GM18858 (cell line): Measurements from ENCODE around the gene TENM3.
"Not testable (repeated sequence)": the region's sequence is repeated elsewhere in the genome, so short reads cannot be mapped to it uniquely, and the experiment has no call there.

Experiments used
- ATAC-seq: cut with Tn5 transposase; IDR thresholded peaks from one replicate; pipeline ENCODE4 v1.9.1; 2021; ENCODE audit not compliant: unreplicated experiment

The TENM3 gene

GRCh38 chr4:182243204-182243603 is at the start of gene TENM3:
TENM3 (plus strand) TSS chr4:182243402; CDS start chr4:182324021, 80,619 bp downstream.
- ATAC-seq = not testable (repeated sequence)

- no peak for ATAC-seq
Measured at GRCh38 chr4:182194091-182194824, 48.9 kb upstream of the TENM3 start.

- ATAC-seq = no peak
Measured at GRCh38 chr4:182197611-182198010, 45.6 kb upstream of the TENM3 start.

- no peak for ATAC-seq
Measured at GRCh38 chr4:182201871-182202270, 41.3 kb upstream of the TENM3 start.

- ATAC-seq = no peak
Measured at GRCh38 chr4:182202650-182203049, 40.6 kb upstream of the TENM3 start.

GRCh38 chr4:182203872-182204411 is 39.3 kb upstream of the TENM3 start:
- no peak for ATAC-seq

- no peak for ATAC-seq
Measured at GRCh38 chr4:182205306-182205705, 37.9 kb upstream of the TENM3 start.

- ATAC-seq = no peak
Measured at GRCh38 chr4:182206266-182206665, 36.9 kb upstream of the TENM3 start.

- ATAC-seq = no peak
Measured at GRCh38 chr4:182206916-182207315, 36.3 kb upstream of the TENM3 start.

- no peak for ATAC-seq
Measured at GRCh38 chr4:182207830-182208396, 35.3 kb upstream of the TENM3 start.

- no peak for ATAC-seq
Measured at GRCh38 chr4:182208526-182209050, 34.6 kb upstream of the TENM3 start.

- ATAC-seq = no peak
Measured at GRCh38 chr4:182212211-182212761, 30.9 kb upstream of the TENM3 start.

- ATAC-seq = no peak
Measured at GRCh38 chr4:182213004-182213403, 30.2 kb upstream of the TENM3 start.

- ATAC-seq = no peak
Measured at GRCh38 chr4:182215148-182215547, 28.1 kb upstream of the TENM3 start.

GRCh38 chr4:182216005-182216404 is 27.2 kb upstream of the TENM3 start:
- ATAC-seq = no peak

GRCh38 chr4:182219411-182220056 is 23.7 kb upstream of the TENM3 start:
- no peak for ATAC-seq

- ATAC-seq = no peak
Measured at GRCh38 chr4:182221987-182222386, 21.2 kb upstream of the TENM3 start.

GRCh38 chr4:182222766-182223165 is 20.4 kb upstream of the TENM3 start:
- no peak for ATAC-seq

- no peak for ATAC-seq
Measured at GRCh38 chr4:182223708-182224107, 19.5 kb upstream of the TENM3 start.

- ATAC-seq = no peak
Measured at GRCh38 chr4:182224192-182224850, 18.9 kb upstream of the TENM3 start.
